Esophagus squamous epithelium (tissue), 5 donors: ENCODE results near the gene PNN. TPM values are rescaled to one million over a fixed set of nuclear protein-coding genes. Genes with fewer than 3 reads are reported as not detected.

Source experiments
- DNase-seq: peaks from one replicate; lab custom pipeline; 2025; lab: John Stamatoyannopoulos, UW
- H3K27ac ChIP-seq, 4 donors: fragments of 200-600 bp; sonication (generic); one replicate each; pipeline ENCODE4 v1.5.1; 2016 to 2019; ENCODE audit warnings: mild to moderate bottlenecking in 1 of 4
- H3K27me3 ChIP-seq, 4 donors: fragments of 200-600 bp; sonication (generic); 1 replicate in 3 of 4; 2 replicates in 1 of 4; pipeline versions ENCODE4 v1.5.1 to v1.6.0; 2017 to 2021; ENCODE audit warnings: antibody characterized with exemption in 1 of 4
- H3K36me3 ChIP-seq, 3 donors: fragments of 200-600 bp; sonication (generic); one replicate each; pipeline ENCODE4 v1.5.1; 2016 to 2019
- H3K4me1 ChIP-seq, 3 donors: fragments of 200-600 bp; sonication (generic); one replicate each; pipeline ENCODE4 v1.5.1; 2017 to 2019
- H3K4me3 ChIP-seq, 4 donors: fragments of 200-600 bp; sonication (generic); 1 replicate in 3 of 4; 2 replicates in 1 of 4; pipeline ENCODE4 v1.5.1; 2016 to 2019; ENCODE audit warnings: mild to moderate bottlenecking in 2 of 4, moderate library complexity in 1 of 4
- H3K9me3 ChIP-seq, 3 donors: fragments of 200-600 bp; sonication (generic); one replicate each; pipeline ENCODE4 v1.5.1; 2016 to 2019
- CTCF ChIP-seq, 6 experiments: fragments of 450-650 bp in 4 of 6; fragments of 200-600 bp in 2 of 6; sonication (generic) in 2 of 6; IDR thresholded peaks; one replicate each; pipeline ENCODE4 v1.5.1; 2016 to 2019; ENCODE audit warnings: antibody characterized with exemption in 6 of 6, mild to moderate bottlenecking in 4 of 6, moderate library complexity in 4 of 6
- POLR2A ChIP-seq, 4 donors: fragments of 450-650 bp; IDR thresholded peaks; one replicate each; pipeline ENCODE4 v1.6.1; 2017; ENCODE audit warnings: antibody characterized with exemption in 4 of 4, mild to moderate bottlenecking in 4 of 4, moderate library complexity in 3 of 4
- WGBS, 2 donors: methylation state at CpG; one replicate each; pipeline ENCODE4 v1.1.5; 2018; 5-methylcytosine and 5-hydroxymethylcytosine counted together
- intact Hi-C: fragments of 100-400 bp; cut with DNase I; formaldehyde crosslinking; loops from one replicate; pipeline ENCODE4 v1.15.0; 2022
- total RNA-seq, 4 donors: library from RNA; depleted of rRNA; stranded (reverse); fragments of >200 nt; gene quantifications; one replicate each; pipeline ENCODE4 v1.1.0, GENCODE V29; 2016
- donor health status: DM: yes; HTN: yes; CAD: no.

The PNN gene
- total RNA-seq, 4 donors from 2014 or later = 16.7 to 43.9 (median 24.8) TPM

- H3K4me3 ChIP-seq = peak overlapping the region; percentile 74 to 93 (median 86)
- H3K9me3 ChIP-seq = no peaks in the 10 kb centered on the region
- TF ChIP-seq CTCF (IDR thresholded peaks at IDR 0.05) = no peak
- TF ChIP-seq POLR2A (IDR thresholded peaks at IDR 0.05) = no peak
- 50 to 62% methylated on average over 4 of the region's 4 CpGs for WGBS, 2 donors
- peaks cover 9 to 38% (median 17%) of the 10 kb centered on the region in 3 donors for H3K4me1 ChIP-seq
- no peaks in the 10 kb centered on the region for H3K27me3 ChIP-seq
- intact Hi-C loops = loop anchor here (10.0 kb wide), 1 partner anchor 54 kb away; the partner anchor contains the start of gene GEMIN2
- DNase-seq = no peak
- peaks cover 0 to 32% (median 0%) of the 10 kb centered on the region in 3 donors for H3K36me3 ChIP-seq
- H3K27ac ChIP-seq = peak overlapping the region in 1 of 4 donors; percentile 95
Measured at GRCh38 chr14:39168591-39168990, 6.5 kb upstream of the PNN start.

GRCh38 chr14:39169541-39169900 is 5.5 kb upstream of the PNN start:
- 1% methylated on average over 7 of the region's 7 CpGs for WGBS, 2 donors
- intact Hi-C loops = loop anchor here (10.0 kb wide), 1 partner anchor 55 kb away; the partner anchor contains the start of gene GEMIN2
- peaks cover 0 to 23% (median 0%) of the 10 kb centered on the region in 3 donors for H3K36me3 ChIP-seq
- peak overlapping the region; percentile 74 to 93 (median 86) for H3K4me3 ChIP-seq
- H3K4me1 ChIP-seq = peaks cover 9 to 46% (median 17%) of the 10 kb centered on the region in 3 donors
- no peaks in the 10 kb centered on the region for H3K9me3 ChIP-seq
- TF ChIP-seq CTCF (IDR thresholded peaks at IDR 0.05) (no peak), POLR2A (IDR thresholded peaks at IDR 0.05) (no peak)
- no peak for DNase-seq
- peak overlapping the region; percentile 95 to 99 (median 96) for H3K27ac ChIP-seq
- H3K27me3 ChIP-seq = no peaks in the 10 kb centered on the region

GRCh38 chr14:39173198-39173597 is 1.9 kb upstream of the PNN start:
- H3K36me3 ChIP-seq = peaks cover 12 to 18% (median 14%) of the 10 kb centered on the region in 3 donors
- H3K9me3 ChIP-seq = no peaks in the 10 kb centered on the region
- intact Hi-C loops = loop anchor here (5.0 to 10.0 kb wide), 2 partner anchors 94 to 262 kb away; partner anchors contain the start of gene FBXO33
- DNase-seq = no peak
- TF ChIP-seq CTCF (IDR thresholded peaks at IDR 0.05) (no peak), POLR2A (IDR thresholded peaks at IDR 0.05) (no peak)
- 83 to 97% methylated on average over 3 of the region's 3 CpGs for WGBS, 2 donors
- H3K4me3 ChIP-seq = no peak overlapping the region
- H3K27ac ChIP-seq = peak overlapping the region in 1 of 4 donors; percentile 97
- peaks cover 11 to 54% (median 33%) of the 10 kb centered on the region in 3 donors for H3K4me1 ChIP-seq
- H3K27me3 ChIP-seq = no peaks in the 10 kb centered on the region

GRCh38 chr14:39175445-39176262 is 600 bp downstream of the PNN start:
- 0 to 2% methylated on average over 10 to 20 of the region's 36 CpGs for WGBS, 2 donors
- TF ChIP-seq CTCF (IDR thresholded peaks at IDR 0.05) (no peak), POLR2A (IDR thresholded peaks at IDR 0.05) (no peak)
- no peak for DNase-seq
- Histone ChIP-seq H3K4me1 (peaks cover 6 to 49% (median 23%) of the 10 kb centered on the region in 3 donors), H3K27ac (peak overlapping the region; percentile 92 to 97 (median 95)), H3K27me3 (no peaks in the 10 kb centered on the region), H3K4me3 (peak overlapping the region; percentile 76 to 99 (median 84)), H3K9me3 (no peaks in the 10 kb centered on the region), H3K36me3 (peaks cover 16 to 43% (median 39%) of the 10 kb centered on the region in 3 donors)
- intact Hi-C loops = loop anchor here (10.0 kb wide), 1 partner anchor 259 kb away; the partner anchor contains the start of gene FBXO33
